Activated B cell treated with CpG ODN at 0.5 μM for 24 hours (primary cell): ENCODE data around the gene ABCA13. TPM values are rescaled to one million over a fixed set of nuclear protein-coding genes. Genes with fewer than 3 reads are reported as not detected.

Experiments used
- ATAC-seq: fragments of 200-7000 bp; cut with Tn5 transposase; one replicate; pipeline ENCODE4 v1.10.0; 2021; ENCODE audit warnings: low read depth, mild to moderate bottlenecking, moderate library complexity
- CTCF ChIA-PET: fragments of 350-600 bp; sonication (Branson Sonifier 250); formaldehyde crosslinking; loops from one replicate; lab custom pipeline; 2021; ENCODE audit warnings: antibody characterized with exemption; lab: Charles Lee
- POLR2A ChIA-PET: fragments of 350-600 bp; sonication (Branson Sonifier 250); formaldehyde crosslinking; loops from one replicate; lab custom pipeline; 2021; ENCODE audit warnings: antibody characterized with exemption; lab: Charles Lee
- DNase-seq: peaks from one replicate; pipeline ENCODE4 v3.0.0; 2022
- H3K27ac Mint-ChIP-seq: one replicate; pipeline ENCODE4 v1.8.0; 2020; ENCODE audit warnings: mixed read lengths
- H3K27me3 Mint-ChIP-seq: one replicate; pipeline ENCODE4 v1.8.0; 2021; ENCODE audit warnings: mixed read lengths
- H3K36me3 Mint-ChIP-seq: one replicate; pipeline ENCODE4 v1.8.0; 2021; ENCODE audit warnings: low read depth, mixed read lengths
- H3K4me1 Mint-ChIP-seq: one replicate; pipeline ENCODE4 v1.8.0; 2021; ENCODE audit warnings: mixed read lengths
- H3K4me3 Mint-ChIP-seq: one replicate; pipeline ENCODE4 v1.8.0; 2020; ENCODE audit warnings: mild to moderate bottlenecking, mixed read lengths
- H3K9me3 Mint-ChIP-seq: one replicate; pipeline ENCODE4 v1.8.0; 2020; ENCODE audit warnings: mixed read lengths
- intact Hi-C: fragments of 100-400 bp; cut with micrococcal nuclease; formaldehyde crosslinking; loops from one replicate; pipeline ENCODE4 v1.15.1; 2024
- total RNA-seq: library from RNA; stranded (reverse); gene quantifications from 2 replicates; pipeline ENCODE4 v1.2.3, GENCODE V29; 2022
- TF ChIP-seq, protein P1 (sequence below): fragments of 200-600 bp; IDR thresholded peaks from one replicate; pipeline ENCODE4 v1.8.0; 2022; ENCODE audit warnings: antibody characterized with exemption, mild to moderate bottlenecking

Gene ABCA13
- total RNA-seq, 1 donor from 2014 or later: not detected

DNA sequence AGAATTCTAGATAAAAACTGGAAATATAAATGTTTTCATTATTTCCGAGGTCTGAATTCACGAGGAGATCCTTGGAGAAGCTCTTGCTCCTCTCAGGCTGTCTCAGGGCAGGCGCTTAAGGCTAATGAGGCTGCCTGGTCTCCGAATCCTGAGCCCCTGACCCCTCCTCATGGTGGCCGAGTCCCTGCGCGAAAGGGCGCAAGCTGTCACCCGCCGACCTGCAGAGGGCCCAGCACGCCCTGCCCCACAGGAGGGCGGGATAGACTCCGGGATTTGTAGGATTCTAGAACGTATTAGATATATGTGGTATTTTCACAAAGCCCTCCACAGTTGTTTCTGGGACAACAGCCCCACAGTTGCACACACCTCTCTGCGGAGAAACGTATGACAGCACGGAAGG, 284.1 kb downstream of the ABCA13 start:
- intact Hi-C loops: no loop called here
- Mint-ChIP-seq H3K27me3 (no peaks in the 10 kb centered on the region), H3K27ac (no peak overlapping the region), H3K4me1 (no peaks in the 10 kb centered on the region), H3K9me3 (no peaks in the 10 kb centered on the region), H3K4me3 (no peak overlapping the region), H3K36me3 (no peaks in the 10 kb centered on the region)
- DNase-seq (no peak), ATAC-seq (no peak)
- CTCF ChIA-PET: no interaction called here
- POLR2A ChIA-PET: no interaction called here
- TF ChIP-seq, protein P1, sequence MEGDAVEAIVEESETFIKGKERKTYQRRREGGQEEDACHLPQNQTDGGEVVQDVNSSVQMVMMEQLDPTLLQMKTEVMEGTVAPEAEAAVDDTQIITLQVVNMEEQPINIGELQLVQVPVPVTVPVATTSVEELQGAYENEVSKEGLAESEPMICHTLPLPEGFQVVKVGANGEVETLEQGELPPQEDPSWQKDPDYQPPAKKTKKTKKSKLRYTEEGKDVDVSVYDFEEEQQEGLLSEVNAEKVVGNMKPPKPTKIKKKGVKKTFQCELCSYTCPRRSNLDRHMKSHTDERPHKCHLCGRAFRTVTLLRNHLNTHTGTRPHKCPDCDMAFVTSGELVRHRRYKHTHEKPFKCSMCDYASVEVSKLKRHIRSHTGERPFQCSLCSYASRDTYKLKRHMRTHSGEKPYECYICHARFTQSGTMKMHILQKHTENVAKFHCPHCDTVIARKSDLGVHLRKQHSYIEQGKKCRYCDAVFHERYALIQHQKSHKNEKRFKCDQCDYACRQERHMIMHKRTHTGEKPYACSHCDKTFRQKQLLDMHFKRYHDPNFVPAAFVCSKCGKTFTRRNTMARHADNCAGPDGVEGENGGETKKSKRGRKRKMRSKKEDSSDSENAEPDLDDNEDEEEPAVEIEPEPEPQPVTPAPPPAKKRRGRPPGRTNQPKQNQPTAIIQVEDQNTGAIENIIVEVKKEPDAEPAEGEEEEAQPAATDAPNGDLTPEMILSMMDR: no peak

DNA sequence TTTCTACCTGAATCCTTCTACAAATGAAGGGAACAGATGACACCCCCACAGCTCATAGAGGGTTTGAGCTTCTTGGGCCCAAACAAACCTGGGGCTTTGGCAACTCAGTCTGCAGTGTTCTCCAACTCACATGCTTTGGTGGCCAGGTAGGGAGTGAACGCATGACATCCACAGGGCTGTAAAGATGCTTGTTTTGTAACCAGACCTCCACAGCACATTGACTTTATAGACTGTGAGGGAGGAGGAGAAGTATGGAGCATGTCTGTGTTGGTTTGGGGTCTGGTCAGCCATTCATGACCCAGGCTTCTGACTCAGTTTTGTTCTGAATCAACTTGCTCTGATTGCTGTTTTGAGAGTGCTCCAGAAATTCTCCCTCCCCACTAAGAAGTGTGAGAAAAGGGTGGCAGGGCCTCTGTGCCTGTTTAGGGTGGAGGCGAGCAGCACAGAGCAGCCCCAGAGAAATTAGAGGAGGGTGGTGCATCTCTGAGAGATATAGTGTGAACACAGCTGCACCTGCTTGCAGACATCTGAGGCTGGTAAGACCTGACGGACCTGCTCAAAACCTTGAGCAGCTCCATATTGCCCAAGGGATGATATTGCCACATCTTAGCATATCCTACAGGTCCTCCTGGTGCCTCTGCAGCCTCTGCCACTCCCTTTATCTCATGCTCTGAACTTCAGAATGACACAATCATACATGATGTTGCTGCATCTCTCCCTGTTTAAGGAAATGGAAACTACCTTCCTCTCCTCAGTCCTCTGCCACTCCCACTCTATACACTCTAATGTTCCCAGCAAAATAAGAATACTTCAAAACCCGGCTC, 287.7 kb downstream of the ABCA13 start:
- H3K9me3 Mint-ChIP-seq: no peaks in the 10 kb centered on the region
- H3K4me1 Mint-ChIP-seq: no peaks in the 10 kb centered on the region
- H3K27ac Mint-ChIP-seq: no peak overlapping the region
- no peaks in the 10 kb centered on the region for H3K36me3 Mint-ChIP-seq
- ATAC-seq (no peak), DNase-seq (no peak)
- CTCF ChIA-PET: no interaction called here
- intact Hi-C loops: no loop called here
- no peaks in the 10 kb centered on the region for H3K27me3 Mint-ChIP-seq
- H3K4me3 Mint-ChIP-seq: no peak overlapping the region
- POLR2A ChIA-PET: no interaction called here
- TF ChIP-seq, protein P1: no peak

DNA sequence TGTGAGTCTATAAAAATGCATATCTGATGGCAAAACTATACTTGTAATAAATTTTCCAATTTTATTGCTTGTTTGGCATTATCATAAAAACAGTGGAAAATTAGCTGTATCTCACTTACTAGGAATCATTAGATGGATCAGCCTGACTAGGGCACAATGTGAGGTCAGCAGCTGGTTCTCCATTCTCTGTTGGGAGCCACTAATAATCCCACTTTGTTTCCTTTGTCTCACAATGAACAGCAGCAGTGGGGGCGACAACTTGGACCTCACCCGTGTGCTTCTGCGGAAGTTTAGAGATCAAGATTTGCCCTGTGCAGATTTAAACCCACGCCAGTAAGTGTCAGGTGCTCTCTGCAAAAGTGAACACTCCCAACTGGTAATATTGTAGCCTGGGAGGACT, 295.5 kb downstream of the ABCA13 start:
- H3K4me1 Mint-ChIP-seq: no peaks in the 10 kb centered on the region
- POLR2A ChIA-PET: no interaction called here
- DNase-seq: no peak
- no peak overlapping the region for H3K27ac Mint-ChIP-seq
- CTCF ChIA-PET: no interaction called here
- H3K4me3 Mint-ChIP-seq: no peak overlapping the region
- H3K36me3 Mint-ChIP-seq: no peaks in the 10 kb centered on the region
- no peaks in the 10 kb centered on the region for H3K27me3 Mint-ChIP-seq
- intact Hi-C loops: no loop called here
- no peak for ATAC-seq
- TF ChIP-seq, protein P1: no peak
- no peaks in the 10 kb centered on the region for H3K9me3 Mint-ChIP-seq

DNA sequence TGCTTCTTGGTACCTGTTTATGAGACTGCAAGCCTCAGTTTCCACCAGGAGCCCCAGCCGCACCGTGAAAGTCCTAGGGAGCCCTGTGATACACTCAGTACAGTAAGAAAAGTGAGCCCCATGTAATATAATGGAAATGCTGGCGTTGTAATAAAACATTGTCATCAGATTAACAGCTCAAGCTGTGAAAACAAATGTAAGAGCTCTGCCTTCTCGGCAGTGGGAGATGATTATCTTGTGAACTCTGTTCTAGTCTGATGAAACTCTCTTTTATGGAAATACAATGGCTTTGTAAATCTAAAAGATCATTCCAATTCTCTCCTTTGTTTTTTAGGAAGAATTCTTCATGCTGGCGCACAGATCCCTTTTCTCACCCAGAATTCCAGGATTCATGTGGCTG, 299.9 kb downstream of the ABCA13 start:
- no peak for ATAC-seq
- ChIA-PET POLR2A (no interaction called here), CTCF (no interaction called here)
- Mint-ChIP-seq H3K9me3 (no peaks in the 10 kb centered on the region), H3K36me3 (no peaks in the 10 kb centered on the region), H3K4me3 (no peak overlapping the region), H3K4me1 (no peaks in the 10 kb centered on the region), H3K27me3 (no peaks in the 10 kb centered on the region), H3K27ac (no peak overlapping the region)
- intact Hi-C loops: no loop called here
- DNase-seq: no peak
- TF ChIP-seq, protein P1: no peak

GRCh38 chr7:48472640-48473039, 301.4 kb downstream of the ABCA13 start:
- intact Hi-C loops: no loop called here

More at GRCh38 chr7:48472640-48473039, 301.4 kb downstream of the ABCA13 start:
- CTCF ChIA-PET: no interaction called here
- ATAC-seq (no peak), DNase-seq (no peak)
- Mint-ChIP-seq H3K4me3 (no peak overlapping the region), H3K27ac (no peak overlapping the region), H3K36me3 (no peaks in the 10 kb centered on the region), H3K9me3 (no peaks in the 10 kb centered on the region), H3K27me3 (no peaks in the 10 kb centered on the region), H3K4me1 (no peaks in the 10 kb centered on the region)
- TF ChIP-seq, protein P1: no peak
- POLR2A ChIA-PET: no interaction called here
